GM13976 (cell line): ENCODE data around the gene ZNF407.

Source experiments
- DNase-seq: peaks from one replicate; pipeline ENCODE4 v3.0.0; 2012; ENCODE audit warnings: low spot score
- in situ Hi-C: fragments of 300-500 bp; cut with MboI; formaldehyde crosslinking; loops from one replicate; pipeline ENCODE4 v1.12.0; 2022; ENCODE audit warnings: low sequenced_read_pairs, mixed read lengths, inconsistent platforms; ENCODE audit not compliant: unreplicated experiment
- TF ChIP-seq, protein P1 (sequence below): IDR thresholded peaks from 2 replicates; pipeline ENCODE4 v1.5.1; 2012; ENCODE audit warnings: borderline replicate concordance, mild to moderate bottlenecking; ENCODE audit not compliant: insufficient read depth; ENCODE audit errors: extremely low read depth, missing control alignments, control extremely low read depth

ZNF407 gene

DNA sequence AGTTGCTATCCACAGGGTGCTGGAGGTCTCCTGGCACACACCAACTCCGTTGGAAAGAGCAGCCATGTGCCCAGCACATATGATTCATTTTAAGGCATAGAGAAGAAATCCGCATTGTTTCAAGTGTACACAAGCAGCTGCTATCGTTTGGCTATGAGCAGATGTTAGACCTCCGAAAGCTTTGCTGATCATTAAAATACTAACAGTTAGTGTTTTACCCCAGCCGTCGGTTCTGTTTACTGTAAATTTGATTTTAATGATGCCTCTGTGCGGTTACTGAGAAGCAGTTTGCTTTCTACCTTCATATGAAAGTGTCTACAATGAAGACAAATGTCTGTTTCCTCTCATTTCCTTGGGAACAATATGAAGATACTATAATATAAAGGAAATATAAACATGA, 456.4 kb downstream of the ZNF407 start:
- TF ChIP-seq, protein P1, sequence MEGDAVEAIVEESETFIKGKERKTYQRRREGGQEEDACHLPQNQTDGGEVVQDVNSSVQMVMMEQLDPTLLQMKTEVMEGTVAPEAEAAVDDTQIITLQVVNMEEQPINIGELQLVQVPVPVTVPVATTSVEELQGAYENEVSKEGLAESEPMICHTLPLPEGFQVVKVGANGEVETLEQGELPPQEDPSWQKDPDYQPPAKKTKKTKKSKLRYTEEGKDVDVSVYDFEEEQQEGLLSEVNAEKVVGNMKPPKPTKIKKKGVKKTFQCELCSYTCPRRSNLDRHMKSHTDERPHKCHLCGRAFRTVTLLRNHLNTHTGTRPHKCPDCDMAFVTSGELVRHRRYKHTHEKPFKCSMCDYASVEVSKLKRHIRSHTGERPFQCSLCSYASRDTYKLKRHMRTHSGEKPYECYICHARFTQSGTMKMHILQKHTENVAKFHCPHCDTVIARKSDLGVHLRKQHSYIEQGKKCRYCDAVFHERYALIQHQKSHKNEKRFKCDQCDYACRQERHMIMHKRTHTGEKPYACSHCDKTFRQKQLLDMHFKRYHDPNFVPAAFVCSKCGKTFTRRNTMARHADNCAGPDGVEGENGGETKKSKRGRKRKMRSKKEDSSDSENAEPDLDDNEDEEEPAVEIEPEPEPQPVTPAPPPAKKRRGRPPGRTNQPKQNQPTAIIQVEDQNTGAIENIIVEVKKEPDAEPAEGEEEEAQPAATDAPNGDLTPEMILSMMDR = no peak
- in situ Hi-C loops = no loop called here
- DNase-seq = no peak

DNA sequence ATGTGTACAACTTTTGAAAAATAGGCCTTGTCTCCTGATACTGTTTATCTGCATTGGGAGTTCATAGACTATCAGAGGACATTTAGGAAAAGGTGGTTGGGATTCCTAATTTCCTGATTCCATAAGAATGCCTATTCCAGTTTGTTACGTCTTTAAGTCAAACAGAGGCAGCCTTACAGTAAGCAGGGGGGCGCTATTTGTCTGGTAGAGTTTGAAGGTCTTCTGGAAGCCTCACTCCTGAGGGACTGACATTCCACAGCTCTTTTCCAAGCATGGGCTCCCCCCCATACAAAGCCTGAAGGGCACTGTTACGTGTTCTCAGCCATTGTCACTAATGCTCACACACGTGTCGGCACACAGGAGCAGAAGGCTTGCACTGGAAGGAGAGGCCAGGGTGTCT, 456.9 kb downstream of the ZNF407 start:
- in situ Hi-C loops = no loop called here
- DNase-seq = no peak
- TF ChIP-seq, protein P1 = no peak

DNA sequence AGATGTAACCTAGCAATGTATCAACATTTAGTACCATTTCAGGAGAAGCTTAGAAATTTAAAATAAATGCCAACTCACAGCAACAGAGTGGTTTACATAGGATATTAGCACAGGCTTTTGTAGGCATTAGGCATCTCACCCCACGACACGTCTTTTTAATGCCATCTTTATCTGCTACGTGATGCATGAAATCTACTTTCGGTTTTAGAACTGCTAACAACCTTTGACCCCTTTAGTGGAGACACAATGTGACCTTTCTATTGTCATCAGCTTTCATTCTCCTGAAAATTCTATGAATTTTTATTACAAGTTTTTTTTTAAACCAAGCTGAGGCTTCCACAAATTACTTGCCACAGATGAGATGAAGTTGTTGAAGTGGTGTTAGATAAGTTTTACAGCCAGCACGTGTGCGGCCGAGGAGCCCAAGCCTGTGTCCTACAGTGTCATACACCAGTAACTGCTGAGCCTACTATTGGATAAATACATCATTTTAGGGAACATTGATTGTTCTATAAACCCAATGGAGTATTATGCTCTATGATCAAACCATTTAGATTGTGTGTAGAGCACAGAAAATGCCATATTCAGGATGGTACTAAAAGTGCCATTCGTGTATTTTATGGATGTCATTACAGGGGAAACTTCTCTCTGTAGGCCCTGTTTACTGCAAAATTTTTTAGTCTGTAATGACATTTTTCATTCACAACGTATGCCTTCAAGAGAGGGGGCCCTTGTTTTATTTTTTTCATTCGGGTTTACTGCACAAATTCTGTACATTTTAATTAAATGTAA, 459.7 kb downstream of the ZNF407 start:
- in situ Hi-C loops = no loop called here
- TF ChIP-seq, protein P1 = no peak
- DNase-seq = no peak

DNA sequence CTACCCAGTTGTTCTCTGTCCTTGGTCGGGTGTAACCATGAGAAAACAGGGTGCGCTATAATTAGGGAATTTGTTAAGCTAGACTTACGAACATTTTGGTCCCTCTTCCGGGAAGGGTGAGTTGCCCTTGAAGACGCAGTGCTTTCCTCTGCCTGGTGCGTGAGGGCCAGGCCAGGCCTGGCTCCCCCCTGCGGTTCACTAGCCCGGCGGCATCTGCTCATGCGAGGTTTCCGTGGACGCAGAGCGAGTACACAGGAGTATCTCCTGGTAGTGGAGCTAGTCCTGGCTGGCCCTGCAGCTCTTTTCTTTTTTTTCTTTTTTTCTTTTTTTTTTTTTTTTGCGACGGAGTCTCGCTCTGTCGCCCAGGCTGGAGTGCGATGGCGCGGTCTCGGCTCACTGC, 462.5 kb downstream of the ZNF407 start:
- no peak for DNase-seq
- TF ChIP-seq, protein P1 = no peak
- in situ Hi-C loops = no loop called here

DNA sequence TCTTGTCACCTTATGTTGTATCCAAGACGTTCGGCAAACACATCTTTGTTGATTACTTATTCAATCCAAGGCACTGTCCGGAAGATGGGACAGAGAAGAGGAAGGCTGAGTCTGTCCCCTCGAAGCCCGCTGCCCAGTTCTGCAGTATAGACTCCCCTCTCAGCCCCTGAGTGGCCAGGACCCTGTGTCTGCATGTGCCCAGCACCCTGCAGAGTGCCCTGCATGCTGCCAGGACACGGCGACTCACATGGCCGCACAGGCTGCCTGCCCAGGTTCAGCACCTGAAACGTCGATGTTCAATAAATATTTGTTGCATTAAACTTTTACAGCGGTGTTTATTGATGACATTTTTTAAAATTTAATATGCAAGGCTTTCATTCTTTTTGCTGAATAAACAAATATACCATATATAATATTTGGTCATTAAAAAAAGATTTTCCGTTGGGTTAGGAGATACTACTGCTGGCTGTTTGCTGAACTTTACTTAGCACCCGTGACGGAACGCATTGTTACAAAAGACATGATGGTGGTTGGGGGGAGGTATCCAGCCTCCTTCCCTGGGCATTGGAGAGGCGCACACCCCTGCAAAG, 464.7 kb downstream of the ZNF407 start:
- no peak for DNase-seq
- in situ Hi-C loops = no loop called here
- TF ChIP-seq, protein P1 = no peak

DNA sequence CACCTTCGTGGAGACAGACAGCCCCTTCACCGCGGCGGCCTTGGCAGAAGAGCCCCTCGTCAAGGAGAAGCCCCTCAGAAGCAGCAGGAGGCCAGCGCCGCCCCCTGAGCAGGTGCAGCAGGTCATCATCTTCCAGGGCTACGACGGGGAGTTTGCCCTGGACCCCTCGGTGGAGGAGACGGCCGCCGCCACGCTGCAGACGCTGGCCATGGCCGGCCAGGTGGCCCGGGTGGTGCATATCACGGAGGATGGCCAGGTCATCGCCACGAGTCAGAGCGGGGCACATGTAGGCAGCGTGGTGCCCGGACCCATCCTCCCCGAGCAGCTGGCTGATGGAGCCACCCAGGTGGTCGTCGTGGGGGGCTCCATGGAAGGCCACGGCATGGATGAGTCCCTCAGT, 465.5 kb downstream of the ZNF407 start:
- DNase-seq = no peak
- in situ Hi-C loops = no loop called here
- TF ChIP-seq, protein P1 = no peak
